Activated gamma-delta T cell treated with Interleukin-2 at 50 U/mL for 16 hours (primary cell): ENCODE results near the gene WDFY4.

ENCODE experiments used
- DNase-seq: peaks from one replicate; pipeline ENCODE4 v3.0.0-alpha.2; 2020

Gene WDFY4

DNA sequence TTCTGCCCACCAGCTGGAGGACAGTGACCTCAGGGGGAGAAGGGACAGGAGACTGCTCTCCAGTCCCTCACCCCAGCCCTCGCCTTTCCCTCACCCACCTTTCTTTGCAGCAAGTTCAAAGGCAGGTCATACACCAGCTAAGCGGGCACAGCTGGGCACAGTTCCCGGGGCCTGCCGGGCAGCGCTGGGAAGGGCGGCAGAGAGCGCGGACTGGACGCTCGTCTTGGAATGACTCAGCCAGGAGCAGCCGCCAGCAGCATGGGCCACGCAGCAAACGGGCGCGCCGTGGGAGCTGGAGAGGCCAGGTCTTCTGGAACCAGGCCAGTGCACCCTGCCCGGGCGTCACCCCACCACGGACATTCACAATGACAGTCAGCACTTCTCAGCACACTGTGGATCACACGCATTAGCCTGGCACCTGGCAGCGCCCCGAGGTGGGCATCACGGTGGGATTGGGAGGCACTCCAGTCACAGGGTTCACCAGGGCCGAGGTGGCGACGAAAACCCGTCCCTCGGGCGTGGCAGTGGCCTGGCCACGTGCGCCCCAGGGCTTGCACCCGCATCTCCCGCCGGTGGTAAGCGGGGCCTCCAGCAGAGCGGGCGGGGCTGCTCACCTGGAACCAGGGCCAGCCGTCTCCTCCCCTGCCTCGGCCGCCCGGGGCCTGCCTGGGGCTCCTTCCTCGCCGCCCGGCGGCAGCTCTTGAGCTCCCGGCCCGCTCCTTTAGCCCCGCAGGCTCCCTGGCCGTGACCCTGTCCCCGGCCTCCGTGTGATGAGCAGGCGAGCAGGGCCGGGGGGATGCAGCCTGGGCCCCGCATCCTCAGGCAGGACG, 29.0 kb upstream of the WDFY4 start:
- no peak for DNase-seq

DNA sequence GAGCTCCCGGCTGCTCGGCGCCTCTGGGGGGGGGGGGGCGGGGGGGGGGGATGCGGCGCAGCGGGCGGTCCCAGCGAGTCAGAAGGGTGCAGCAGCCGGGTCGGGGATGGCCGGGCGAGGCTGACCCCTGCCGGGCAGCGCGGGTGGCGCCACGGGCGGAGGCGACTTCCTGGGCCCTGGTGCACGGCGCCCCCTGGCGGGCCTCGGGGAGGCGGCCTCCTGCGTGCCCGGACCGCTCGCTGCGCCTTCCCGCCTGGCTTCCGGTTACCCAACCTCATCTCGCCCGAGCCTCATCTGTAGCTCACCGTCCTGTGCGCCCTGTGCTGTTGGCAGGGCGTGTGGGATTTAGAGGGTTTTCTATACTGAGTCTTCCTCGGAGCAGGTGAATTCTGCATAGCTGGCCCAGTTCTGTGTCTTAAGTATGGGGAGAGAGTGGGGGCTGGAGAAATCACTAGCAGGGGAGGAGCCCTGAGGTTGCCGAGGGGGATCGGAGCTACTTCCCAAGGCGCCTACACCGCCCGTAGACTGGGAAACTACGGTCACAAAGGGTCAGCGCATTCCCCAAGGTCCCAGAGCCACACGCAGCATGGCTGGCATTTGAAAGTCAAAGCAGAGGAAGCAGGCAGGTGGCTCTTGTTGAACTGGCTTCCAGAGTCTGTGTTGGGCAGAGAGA, 28.3 kb upstream of the WDFY4 start:
- DNase-seq = peak; percentile 84

DNA sequence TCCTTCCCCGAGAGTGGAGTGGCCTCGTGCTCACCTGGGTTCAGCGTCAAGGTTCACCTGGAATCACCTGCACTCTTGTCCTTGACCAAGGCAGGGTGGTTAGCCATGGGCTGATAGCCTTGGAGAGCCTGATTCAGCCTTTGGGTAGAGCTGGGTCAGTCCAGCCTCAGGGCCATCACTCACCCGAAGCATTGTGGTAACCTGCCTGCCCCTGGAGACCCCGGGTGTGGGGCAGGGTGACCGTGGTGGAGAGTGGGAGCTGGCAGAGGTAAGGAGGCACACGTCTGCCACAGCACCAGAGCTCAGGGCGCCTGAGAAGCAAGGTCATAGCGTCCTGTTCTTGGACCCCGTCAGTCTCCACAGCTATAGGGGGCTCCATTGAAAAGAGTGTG, 27.8 kb upstream of the WDFY4 start:
- no peak for DNase-seq

DNA sequence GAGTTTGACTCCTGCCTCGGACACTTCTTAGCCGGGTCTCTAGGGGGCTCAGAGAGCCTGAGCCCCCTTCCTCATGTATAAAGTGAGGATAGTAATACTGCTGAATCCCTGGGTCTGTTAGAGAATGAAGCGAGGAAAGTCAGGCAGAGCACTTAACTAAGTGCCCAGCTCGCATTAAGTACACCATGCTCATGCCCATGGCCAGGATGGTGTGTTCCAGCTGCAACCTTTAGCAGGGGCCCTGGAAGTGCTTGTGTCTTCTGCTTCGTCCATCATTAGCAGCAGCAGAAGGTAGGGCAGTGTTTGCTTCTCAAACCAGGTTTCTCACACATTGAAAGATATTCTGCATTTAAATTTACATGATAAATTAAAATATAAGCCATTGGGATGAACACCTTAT, 27.3 kb upstream of the WDFY4 start:
- DNase-seq = no peak

DNA sequence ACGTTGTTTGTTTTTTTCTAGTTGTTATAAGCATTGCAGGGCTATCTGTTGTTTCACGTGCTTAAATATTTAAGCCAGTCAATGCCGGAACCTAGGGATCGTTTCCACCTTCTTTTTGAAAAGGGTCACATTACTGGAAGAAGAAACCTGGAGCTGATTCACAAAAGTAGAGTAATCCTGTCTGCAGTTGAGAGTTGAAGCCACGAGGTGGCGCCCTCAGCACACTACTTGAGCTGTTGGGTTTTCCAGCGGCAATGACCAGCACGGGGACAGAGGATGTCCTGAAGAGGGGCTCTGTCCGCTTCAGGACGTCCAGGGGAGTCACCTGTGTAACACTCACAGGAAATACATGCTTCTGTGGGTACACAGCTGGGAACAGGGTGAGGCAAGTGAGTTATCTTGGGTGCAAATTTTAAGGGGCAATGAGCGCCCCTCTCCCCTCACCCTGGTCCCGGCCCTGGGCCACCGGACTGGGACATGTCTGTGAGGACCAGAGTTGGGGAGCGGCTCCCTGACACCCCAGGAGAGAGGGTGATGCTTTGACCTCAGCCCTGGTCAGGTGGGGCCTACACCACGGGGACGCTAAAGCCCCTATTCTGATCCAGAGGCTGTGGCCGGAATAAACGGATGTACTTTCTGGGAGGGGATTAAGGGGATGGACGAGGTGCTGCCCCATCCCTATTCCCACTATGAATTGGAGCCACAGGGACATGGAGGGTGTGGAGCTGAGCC, 26.3 kb upstream of the WDFY4 start:
- peak; percentile 46 for DNase-seq

DNA sequence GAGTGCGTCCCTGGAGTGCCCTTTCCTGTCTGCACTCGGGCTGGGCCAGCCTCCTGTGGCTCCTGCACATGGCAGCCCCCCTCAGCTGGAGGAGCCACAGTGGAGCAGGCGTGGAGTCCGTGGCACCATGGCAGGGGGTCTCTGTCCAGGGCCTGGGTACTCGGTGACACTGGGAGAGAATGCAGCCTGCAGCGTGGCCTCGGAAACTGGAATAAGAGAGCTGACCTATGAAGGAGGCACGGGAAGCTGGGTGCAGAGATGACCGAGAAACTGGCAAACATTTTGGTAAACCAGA, 25.8 kb upstream of the WDFY4 start:
- no peak for DNase-seq

DNA sequence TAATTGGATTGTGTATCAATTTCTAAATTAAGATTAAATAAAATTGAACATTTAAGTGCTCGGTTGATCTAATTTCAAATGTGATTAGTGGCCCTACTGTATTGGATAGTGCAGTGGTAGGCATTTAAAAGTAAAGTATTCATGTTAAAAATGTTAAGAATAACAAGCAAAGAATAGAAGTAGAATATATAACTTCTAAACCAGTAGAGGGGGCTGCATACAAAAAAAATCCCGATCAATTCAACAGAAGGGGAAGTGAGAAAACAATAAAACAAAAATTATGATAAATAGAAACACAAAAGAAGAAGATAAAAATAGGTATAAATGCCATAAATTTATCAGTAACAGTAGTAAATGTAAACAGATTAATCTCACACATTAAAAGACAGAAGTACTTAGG, 24.9 kb upstream of the WDFY4 start:
- no peak for DNase-seq

DNA sequence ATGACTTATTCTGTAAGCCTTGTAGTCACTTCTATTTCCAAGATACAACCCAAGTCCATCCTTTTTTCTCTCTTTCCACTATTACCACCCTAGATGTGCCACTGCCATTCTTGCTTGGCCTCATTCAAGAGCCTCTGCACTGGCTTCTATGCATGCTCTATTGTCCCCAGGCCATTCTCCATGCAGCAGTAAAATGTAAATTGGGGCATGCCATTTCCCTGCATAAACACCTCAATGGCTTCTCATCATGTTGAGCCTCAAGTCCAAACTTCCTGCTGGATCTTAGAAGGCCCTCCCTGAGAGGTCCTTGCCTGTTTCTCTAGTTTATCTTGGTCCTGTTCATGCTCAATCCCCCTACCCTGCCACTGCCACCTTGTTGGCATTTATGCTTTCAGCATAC, 23.2 kb upstream of the WDFY4 start:
- DNase-seq = no peak

DNA sequence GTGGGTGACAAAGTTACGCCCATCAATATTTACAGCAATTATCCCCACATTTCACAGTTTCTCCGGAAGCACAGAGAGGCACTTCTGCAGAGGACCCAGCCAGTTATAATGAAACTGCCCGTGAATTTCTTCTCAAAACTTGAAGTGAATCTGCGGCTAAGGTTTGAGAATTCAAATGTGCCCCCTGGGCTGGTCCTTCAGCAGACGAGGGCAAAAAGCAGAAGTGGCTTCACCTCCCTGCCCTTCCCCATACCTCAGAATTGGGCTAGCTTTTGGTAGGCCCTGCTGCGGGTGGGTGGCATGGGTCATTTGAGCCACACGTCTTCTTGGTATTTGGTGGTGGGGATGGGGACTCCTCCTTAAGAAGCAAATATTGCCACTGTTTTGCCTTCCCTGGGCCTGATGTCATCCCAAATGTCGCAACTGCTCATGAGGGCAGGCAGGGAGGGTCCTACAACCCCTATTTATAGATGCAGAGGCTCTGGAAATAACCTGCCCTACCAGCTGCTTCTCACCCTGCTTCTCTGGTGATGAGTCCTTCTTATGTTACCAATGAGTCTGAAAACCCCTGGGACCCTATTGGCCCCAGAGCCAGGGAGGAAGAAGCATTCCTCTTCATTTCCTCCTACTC, 16.6 kb upstream of the WDFY4 start:
- no peak for DNase-seq

DNA sequence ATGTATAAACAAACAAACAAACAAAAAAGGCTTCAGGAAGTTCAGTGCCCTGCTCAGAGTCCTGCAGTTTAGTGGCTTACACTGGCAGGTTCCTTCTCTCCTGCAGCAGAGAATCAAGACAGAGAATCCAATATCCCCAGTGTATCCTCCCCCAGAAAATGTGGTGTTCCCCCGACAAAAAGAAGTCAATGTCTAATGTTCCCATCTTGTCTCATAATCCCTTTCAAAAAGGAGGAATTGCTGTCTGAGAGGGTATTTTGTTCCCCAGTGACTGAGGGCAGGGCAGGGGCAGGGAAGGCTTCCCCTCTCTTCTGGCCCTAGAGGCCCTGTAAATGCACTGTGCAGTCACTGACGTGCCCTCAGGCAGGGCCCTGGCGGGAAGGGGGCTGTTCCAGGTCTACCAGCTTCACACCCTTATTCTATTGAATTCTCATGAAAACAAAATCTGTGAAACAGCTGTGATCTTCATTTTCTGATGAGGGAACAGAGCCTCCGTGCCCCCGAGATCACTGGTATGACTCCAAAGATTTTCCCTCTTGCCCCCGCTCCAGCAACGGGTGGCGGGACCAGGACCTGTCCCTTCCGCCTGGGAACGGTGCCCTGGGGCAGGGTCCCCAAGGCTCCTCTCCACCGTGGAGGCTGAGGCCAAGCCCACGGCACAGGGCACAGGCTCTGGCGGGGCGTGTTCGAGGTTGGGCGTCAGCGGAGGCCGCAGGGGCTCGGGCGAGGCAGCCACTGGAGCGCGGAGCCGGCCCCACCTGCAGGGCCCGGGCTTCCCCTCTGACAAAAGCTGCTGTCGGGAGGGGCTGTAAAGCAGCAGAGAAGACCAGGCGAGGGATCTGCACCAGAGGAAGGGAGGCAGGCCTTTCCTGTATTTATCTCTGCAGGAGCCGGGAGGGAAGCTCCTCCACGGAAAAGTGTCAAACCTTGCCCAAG, 13.4 kb upstream of the WDFY4 start:
- DNase-seq = no peak

DNA sequence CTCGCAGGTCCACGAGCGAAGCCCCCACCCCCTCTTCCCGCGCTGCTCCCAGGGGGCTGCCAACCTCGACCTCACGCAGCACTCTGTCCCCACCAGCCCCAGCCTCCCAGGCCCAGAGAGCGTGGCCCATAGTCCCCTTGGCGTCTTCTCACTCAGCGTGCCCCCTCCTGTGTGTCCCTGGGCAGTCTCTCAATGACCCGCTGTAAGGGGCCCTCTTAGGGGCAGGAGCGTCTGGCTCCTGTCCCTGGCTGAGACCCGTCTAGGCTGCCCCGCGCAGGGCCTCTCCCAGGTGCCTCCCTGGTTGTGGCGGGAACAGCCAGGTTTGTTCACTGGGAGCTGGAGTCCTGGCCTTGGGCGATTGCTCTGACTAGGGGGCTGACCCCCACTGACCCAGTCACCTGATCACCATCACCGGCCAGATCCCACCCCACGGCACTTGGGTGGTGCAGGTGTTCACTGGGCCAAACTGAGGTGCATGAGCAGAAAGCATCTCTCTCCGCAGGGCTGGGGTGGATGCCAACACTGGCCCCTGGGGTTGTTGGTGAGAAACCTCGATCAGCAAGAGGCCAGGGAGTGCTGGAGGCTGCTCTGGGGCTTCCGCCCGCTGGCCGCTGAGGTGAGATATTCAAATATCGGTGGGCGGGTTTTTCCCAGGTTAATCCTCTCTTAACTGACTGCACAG, 12.6 kb upstream of the WDFY4 start:
- DNase-seq = no peak

DNA sequence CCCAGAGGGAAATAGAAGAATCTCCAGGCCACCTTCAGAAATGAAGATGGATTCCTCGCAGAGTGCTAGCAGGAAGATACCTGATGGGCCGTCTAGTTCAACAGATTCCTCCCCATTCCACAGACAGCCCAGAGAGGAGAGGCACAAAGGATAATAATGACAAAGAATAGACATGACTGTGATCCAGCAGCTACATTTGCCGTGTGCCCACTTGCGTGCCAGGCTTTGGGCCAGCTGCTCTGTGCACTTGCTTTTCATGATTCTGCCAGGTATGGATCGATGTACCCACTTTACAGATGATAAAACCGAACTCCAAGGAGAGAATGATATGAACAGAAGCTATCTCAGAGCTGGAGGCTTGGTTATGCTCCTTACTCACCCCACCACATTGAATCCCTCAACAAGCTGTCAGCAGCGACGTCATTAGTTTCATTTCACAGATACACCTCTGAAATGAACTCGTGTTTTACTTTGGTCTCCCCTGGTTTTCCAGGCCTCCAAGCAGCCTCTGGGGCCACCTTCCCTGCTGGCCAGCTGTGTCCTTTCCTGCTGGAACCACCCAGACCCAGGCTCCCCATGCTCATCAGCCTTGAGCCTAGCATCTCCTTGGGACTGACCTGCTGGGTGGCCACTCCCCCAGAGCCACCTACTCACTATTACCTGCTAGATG, 11.9 kb upstream of the WDFY4 start:
- no peak for DNase-seq

DNA sequence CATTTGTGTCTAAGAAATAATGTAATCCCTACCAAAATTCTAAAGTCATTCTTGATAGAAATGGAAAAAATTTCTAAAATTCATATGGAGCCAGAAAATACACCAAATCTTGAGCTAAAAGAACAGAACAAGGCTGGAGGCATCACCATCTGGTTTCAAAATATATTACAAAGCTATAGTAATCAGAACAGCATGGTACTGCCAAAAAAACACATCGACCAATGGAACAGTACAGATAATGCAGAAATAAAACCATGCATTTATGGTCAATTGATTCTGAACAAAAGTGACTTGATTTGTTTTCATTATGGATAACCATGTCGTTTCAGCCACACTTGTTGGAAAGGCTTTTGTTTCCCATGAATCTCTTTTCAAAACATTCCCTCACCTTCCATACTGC, 7.0 kb upstream of the WDFY4 start:
- no peak for DNase-seq

DNA sequence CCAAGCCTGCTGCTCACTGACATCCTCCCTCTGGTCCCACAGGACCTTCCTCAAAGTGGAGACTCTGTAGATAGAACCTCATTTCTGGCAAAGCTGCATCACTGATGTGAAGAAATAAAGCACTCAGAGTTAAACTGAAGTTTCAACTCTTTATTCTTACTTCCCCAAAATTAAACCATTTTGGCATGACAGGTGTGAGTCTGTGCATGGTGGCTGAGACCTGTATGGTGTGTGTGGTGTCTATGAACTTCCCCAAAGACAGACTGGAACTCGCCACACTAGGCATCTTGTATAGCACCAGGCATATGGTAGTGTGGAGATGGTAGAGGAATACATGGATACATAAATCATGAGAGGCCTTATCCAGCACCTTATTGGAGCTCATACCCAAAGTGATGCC, 6.6 kb upstream of the WDFY4 start:
- no peak for DNase-seq

DNA sequence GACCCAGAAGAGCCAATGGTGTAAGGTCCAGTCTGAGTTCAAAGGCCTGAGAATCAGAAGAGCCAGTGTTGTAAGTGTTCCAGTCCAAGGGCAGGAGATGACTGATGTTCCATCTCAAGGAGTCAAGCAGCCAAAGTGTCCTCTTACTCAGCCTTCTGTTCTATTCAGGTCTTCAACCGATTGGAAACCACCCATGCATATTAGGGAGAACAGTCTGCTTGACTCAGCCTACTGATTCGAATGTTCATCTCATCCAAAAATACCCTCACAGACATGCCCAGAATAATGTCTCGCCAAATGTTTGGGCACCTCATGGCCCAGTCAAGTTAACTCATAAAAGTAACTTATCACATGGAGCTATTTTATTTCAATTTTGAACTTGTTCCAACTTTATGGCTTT, 2.9 kb upstream of the WDFY4 start:
- DNase-seq = no peak

DNA sequence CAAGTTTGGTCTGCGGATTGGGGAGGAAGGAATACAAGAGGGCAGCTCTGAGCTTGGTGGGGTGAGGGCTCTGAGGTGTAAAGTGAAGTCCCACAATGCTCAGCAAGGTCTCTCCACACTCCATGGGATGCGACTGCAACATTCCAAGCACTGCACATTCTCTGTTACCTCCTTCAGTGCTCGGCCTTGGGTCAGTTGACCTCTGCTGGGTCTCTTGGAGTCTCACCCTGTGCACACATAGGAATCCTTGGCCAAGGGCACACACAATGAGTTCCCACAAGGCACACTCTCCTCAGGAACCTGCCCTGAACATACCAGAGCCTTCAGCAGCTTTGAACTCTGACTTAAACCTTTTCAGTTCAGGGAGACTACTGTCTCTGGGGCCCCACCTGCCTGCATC, 2.4 kb upstream of the WDFY4 start:
- no peak for DNase-seq

DNA sequence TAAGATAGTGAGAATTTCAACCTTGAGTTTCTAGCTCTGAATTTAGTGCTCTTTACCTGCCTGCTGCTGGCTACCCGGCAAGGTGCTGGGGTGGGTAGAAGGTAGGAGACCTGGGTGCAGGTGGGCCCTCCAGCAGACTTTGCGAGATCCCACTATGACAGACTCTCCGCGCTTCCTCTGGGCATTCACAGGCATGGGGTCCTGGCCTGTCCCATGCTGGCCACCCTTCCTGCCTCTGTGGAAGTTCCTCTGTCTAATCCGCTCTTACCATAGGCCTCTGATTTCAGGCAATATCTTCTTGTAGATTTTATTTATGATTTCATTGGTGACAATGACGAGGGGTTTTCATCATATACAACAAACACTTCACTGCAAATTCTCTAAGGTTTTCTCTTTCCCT, 1.2 kb upstream of the WDFY4 start:
- DNase-seq = no peak

DNA sequence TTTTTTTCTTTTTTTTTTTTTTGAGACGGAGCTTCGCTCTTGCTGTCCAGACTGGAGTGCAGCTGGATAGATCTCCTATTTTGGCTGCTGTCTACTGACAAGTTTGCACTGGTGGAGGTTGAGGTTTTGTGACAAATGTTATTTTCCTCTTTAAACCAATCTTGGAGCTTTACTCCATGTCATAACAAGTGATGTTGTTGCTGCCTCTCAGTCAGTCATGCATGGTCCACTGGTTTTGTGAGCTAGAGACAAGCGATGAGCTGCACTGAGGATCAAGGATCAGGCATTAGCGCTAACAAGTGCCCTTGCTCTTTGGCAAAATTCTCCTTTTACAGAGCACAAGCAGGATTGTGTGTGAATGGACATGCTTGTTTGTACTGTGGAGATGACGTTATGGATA, 805 bp upstream of the WDFY4 start:
- DNase-seq = no peak

DNA sequence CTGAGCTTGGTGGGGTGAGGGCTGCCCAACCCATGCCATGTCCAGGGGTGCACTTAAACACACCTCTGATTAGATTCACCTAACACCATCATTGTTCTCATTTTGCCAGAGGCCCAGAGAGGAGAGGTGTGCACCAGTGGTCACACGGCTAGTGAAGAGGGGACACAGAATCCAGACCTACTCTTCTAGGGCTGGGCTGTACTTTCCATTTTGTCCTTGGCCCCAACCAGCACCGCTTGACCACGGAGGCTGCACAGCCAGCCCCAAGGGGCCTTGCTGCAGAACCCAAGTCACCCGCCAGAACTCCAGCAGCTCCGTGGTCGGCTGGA, 246 bp upstream of the WDFY4 start:
- DNase-seq = no peak

DNA sequence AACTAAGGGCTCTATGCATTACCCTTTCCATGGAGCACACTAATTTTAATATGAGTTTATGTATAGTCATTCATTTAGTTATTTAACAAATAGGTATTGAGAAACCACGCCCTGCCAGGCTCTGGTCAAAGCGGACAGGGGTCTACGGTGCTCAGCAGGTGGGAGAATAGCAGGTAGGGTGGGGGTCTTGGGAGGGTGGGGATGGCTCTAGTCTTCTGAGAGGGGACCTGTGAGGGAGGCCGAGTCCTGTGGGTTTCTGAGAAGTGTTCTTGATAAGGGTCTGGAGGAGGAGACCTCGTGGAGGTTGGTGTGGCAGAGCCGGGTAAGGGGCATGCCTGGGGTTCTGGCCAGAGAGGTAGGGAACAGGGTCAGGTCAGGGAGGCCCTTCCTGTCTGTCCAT, 1.1 kb downstream of the WDFY4 start:
- no peak for DNase-seq

DNA sequence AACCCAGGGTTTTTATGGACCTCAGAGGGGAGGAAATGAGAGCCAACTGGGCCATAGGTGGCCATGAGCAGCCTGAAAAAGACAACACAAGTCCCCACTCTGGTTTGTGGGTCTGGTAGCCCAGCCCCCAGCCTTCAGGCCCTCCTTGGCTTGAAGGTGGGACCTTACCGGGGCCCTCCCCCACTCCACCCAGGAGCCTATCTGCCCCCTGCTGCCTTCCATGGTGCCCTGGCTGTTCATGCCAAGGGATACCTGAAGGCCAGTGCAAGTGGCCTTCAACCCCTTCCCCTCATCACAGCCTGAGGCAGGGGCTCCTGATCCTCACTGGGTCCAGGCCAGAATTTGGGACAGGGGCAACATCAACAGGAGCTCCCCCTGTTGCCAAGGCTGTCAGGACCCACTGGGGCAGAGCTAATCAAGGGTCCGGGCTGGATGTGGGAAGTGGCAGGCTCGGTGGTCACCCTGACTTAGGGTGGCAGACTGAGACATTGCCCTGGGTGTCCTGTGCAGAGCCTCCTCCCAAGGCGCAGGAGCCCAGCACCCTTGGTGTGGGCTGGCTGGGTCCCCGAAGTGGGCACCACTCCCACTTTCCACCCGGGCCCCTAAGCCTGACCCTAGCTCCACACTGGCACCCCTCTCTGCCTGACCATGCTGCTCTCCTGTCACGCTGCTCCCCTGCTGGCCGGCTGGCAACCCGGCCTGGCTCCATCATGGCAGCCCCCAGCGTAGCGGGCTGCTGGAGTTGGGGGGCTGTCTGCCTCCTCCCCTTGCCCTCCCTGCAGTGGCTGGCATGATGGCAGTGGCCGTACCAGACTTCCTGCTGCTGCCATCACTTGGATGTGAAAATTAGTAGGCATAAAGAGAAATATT, 6.4 kb downstream of the WDFY4 start:
- no peak for DNase-seq
